AG08396 (cell line): ENCODE results near the gene LHB.
"Not testable (repeated sequence)": the region's sequence is repeated elsewhere in the genome, so short reads cannot be mapped to it uniquely, and the experiment has no call there.

ENCODE experiments used
- DNase-seq: peaks from one replicate; pipeline ENCODE4 v3.0.0; 2012; ENCODE audit warnings: low spot score, mixed read lengths

Gene LHB

GRCh38 chr19:49017041-49017665 is at the start of gene LHB:
Gene LHB, minus strand, starts transcription at chr19:49017091. Its CDS starts 10 bp downstream, at chr19:49017081.
- DNase-seq, result no peak

- DNase-seq, result no peak
These were observed 49.1 kb upstream of the LHB start for GRCh38 chr19:49065905-49066512.

GRCh38 chr19:49064768-49065611 is 48.1 kb upstream of the LHB start, which contains the start of gene NTF4:
Gene NTF4, minus strand, starts transcription at chr19:49064818. Its CDS starts 2,821 bp downstream, at chr19:49061997.
- peak; percentile 63 for DNase-seq

- DNase-seq, result peak; percentile 22
These were observed 47.2 kb upstream of the LHB start for GRCh38 chr19:49064029-49064629.

GRCh38 chr19:49061445-49061844 is 44.6 kb upstream of the LHB start:
- DNase-seq, result peak; percentile 5

GRCh38 chr19:49061000-49061399 is 44.1 kb upstream of the LHB start:
- DNase-seq, result no peak

- DNase-seq, result peak; percentile 22
These were observed 42.2 kb upstream of the LHB start for GRCh38 chr19:49059053-49059452.

GRCh38 chr19:49058562-49058961 is 41.7 kb upstream of the LHB start:
- DNase-seq, result peak; percentile 74

- peak; percentile 91 for DNase-seq
These were observed 40.8 kb upstream of the LHB start, which contains the start of gene CGB7 for GRCh38 chr19:49057636-49058234. Gene CGB7, minus strand, starts transcription at chr19:49057749. Its CDS starts 2,374 bp downstream, at chr19:49055375.

- not testable (repeated sequence) for DNase-seq
These were observed 40.2 kb upstream of the LHB start for GRCh38 chr19:49056902-49057596.

GRCh38 chr19:49056101-49056901 is 39.4 kb upstream of the LHB start:
- DNase-seq, result peak; percentile 89

- peak; percentile 67 for DNase-seq
These were observed 33.6 kb upstream of the LHB start for GRCh38 chr19:49050376-49051033.

- DNase-seq, result not testable (repeated sequence)
These were observed 32.9 kb upstream of the LHB start for GRCh38 chr19:49049834-49050233.

- DNase-seq, result not testable (repeated sequence)
These were observed 32.1 kb upstream of the LHB start, which contains the start of gene CGB8 for GRCh38 chr19:49049011-49049410. Gene CGB8, minus strand, starts transcription at chr19:49049111. Its CDS starts 372 bp downstream, at chr19:49048739.

- not testable (repeated sequence) for DNase-seq
These were observed 26.7 kb upstream of the LHB start, which contains the start of gene CGB5 for GRCh38 chr19:49043548-49043947. Gene CGB5, plus strand, starts transcription at chr19:49043848. Its CDS starts 362 bp downstream, at chr19:49044210.

GRCh38 chr19:49042666-49043065 is 25.8 kb upstream of the LHB start:
- not testable (repeated sequence) for DNase-seq

GRCh38 chr19:49042177-49042576 is 25.3 kb upstream of the LHB start:
- DNase-seq, result no peak

GRCh38 chr19:49039736-49040135 is 22.8 kb upstream of the LHB start:
- not testable (repeated sequence) for DNase-seq

- not testable (repeated sequence) for DNase-seq
These were observed 21.8 kb upstream of the LHB start for GRCh38 chr19:49038557-49039276.
